ENCODE measurements around the gene GSDME. TPM values are rescaled to one million over a fixed set of nuclear protein-coding genes. Genes with fewer than 3 reads are reported as not detected.

The GSDME gene
- polyA plus RNA-seq, 1 experiment: 63.8 TPM

GRCh38 chr7:24784277-24784676 is 27.0 kb upstream of the GSDME start:
- H3K9me3 ChIP-seq (ENCODE audit: control insufficient read depth, insufficient read depth, low read length): peaks cover 3% of the 10 kb centered on the region; the same call in 1 of the 2 replicates
- no peak for TF ChIP-seq CTCF (IDR thresholded peaks at IDR 0.05; ENCODE audit: low read depth, low read length)
- no peaks in the 10 kb centered on the region for H3K27me3 ChIP-seq (ENCODE audit: control insufficient read depth, insufficient read depth, low read length)
- no peak for DNase-seq (ENCODE audit: low read depth, low spot score)
- ChIA-PET POLR2A (no interaction called here), CTCF (interaction anchor here (0.6 to 1.8 kb wide), 3 partner anchors 28 to 630 kb away, joined by 3 to 6 read pairs (median 4); no protein-coding TSS in a partner anchor)
- H3K27ac ChIP-seq (ENCODE audit: low read depth, low read length): no peak overlapping the region
- H3K4me3 ChIP-seq (ENCODE audit: low read depth, low read length): no peak overlapping the region

DNA sequence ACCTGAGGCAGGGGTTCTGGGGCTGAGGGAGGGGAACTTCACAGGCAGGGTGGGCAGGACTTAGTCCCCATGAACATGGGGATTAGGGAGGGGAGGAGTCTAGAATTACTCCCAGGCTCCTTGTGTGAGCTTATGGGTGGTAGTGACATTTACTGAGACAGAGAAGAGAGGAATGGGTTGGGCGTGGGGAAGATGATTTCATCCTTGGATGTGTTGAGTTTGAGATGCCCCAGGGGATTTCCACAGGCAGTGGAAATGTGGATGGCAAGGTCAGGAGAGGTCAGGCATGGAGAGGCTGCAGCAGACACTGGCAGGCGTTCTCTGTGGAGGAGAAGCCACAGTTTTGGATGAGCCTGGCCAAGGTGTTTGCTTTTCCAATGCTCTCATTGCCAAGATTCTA is 26.4 kb upstream of the GSDME start:
- no peak overlapping the region for H3K4me3 ChIP-seq (ENCODE audit: low read depth, low read length)
- CTCF ChIA-PET: interaction anchor here (1.5 to 1.8 kb wide), 2 partner anchors 29 to 315 kb away, joined by 6 to 12 read pairs; no protein-coding TSS in a partner anchor
- H3K27me3 ChIP-seq (ENCODE audit: control insufficient read depth, insufficient read depth, low read length): no peaks in the 10 kb centered on the region
- no peak for TF ChIP-seq CTCF (IDR thresholded peaks at IDR 0.05; ENCODE audit: low read depth, low read length)
- POLR2A ChIA-PET: no interaction called here
- no peak overlapping the region for H3K27ac ChIP-seq (ENCODE audit: low read depth, low read length)
- DNase-seq (ENCODE audit: low read depth, low spot score): no peak
- peaks cover 3% of the 10 kb centered on the region; the same call in 1 of the 2 replicates for H3K9me3 ChIP-seq (ENCODE audit: control insufficient read depth, insufficient read depth, low read length)

DNA sequence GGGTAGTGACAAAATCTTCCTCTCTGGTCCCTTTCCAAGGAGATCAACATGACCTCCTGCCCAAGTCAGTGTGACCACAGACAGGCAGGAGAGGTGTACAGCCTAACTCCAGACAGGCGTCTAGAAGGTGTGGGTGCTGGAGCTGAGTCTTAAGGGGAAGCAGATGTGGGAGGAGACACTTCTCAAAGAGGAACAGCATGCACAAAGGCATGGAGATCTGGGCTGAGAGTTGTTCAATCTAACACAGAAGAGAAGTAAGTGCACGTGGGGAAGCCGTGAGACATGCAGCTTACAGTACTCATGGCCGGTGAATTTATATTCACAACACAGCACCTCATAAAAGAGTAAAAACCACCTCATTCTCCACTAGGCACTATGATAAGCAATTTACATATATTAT is 23.8 kb upstream of the GSDME start:
- POLR2A ChIA-PET: no interaction called here
- Histone ChIP-seq H3K4me3 (ENCODE audit: low read depth, low read length) (no peak overlapping the region), H3K9me3 (ENCODE audit: control insufficient read depth, insufficient read depth, low read length) (no peaks in the 10 kb centered on the region), H3K27ac (ENCODE audit: low read depth, low read length) (no peak overlapping the region), H3K27me3 (ENCODE audit: control insufficient read depth, insufficient read depth, low read length) (no peaks in the 10 kb centered on the region)
- CTCF ChIA-PET: interaction anchor here (1.4 kb wide), 1 partner anchor 31 kb away, joined by 10 read pairs; no protein-coding TSS in a partner anchor
- no peak for TF ChIP-seq CTCF (IDR thresholded peaks at IDR 0.05; ENCODE audit: low read depth, low read length)
- no peak for DNase-seq (ENCODE audit: low read depth, low spot score)

- Histone ChIP-seq H3K27me3 (ENCODE audit: control insufficient read depth, insufficient read depth, low read length) (no peaks in the 10 kb centered on the region), H3K9me3 (ENCODE audit: control insufficient read depth, insufficient read depth, low read length) (no peaks in the 10 kb centered on the region), H3K4me3 (ENCODE audit: low read depth, low read length) (no peak overlapping the region), H3K27ac (ENCODE audit: low read depth, low read length) (peak overlapping the region; percentile 78)
- DNase-seq (ENCODE audit: low read depth, low spot score): no peak
- TF ChIP-seq CTCF (IDR thresholded peaks at IDR 0.05; ENCODE audit: low read depth, low read length): no peak
- CTCF ChIA-PET: interaction anchor here (1.1 to 3.0 kb wide), 4 partner anchors 33 to 319 kb away, joined by 3 to 28 read pairs (median 7); no protein-coding TSS in a partner anchor
- POLR2A ChIA-PET: interaction anchor here (1.1 kb wide), 1 partner anchor 21 kb away, joined by 3 read pairs; no protein-coding TSS in a partner anchor
Measured at GRCh38 chr7:24779283-24779655, 22.0 kb upstream of the GSDME start.

GRCh38 chr7:24778543-24779282 is 21.4 kb upstream of the GSDME start:
- Histone ChIP-seq H3K27me3 (ENCODE audit: control insufficient read depth, insufficient read depth, low read length) (no peaks in the 10 kb centered on the region), H3K9me3 (ENCODE audit: control insufficient read depth, insufficient read depth, low read length) (no peaks in the 10 kb centered on the region), H3K4me3 (ENCODE audit: low read depth, low read length) (no peak overlapping the region), H3K27ac (ENCODE audit: low read depth, low read length) (peak overlapping the region; percentile 78)
- no peak for DNase-seq (ENCODE audit: low read depth, low spot score)
- no peak for TF ChIP-seq CTCF (IDR thresholded peaks at IDR 0.05; ENCODE audit: low read depth, low read length)
- ChIA-PET CTCF (interaction anchor here (0.9 to 3.0 kb wide), 5 partner anchors 21 to 320 kb away, joined by 3 to 28 read pairs (median 7); no protein-coding TSS in a partner anchor), POLR2A (interaction anchor here (1.1 kb wide), 1 partner anchor 21 kb away, joined by 3 read pairs; no protein-coding TSS in a partner anchor)

Data from AG04450 (cell line).